K562 (cell line): ENCODE measurements around the gene ADORA3.

Experiments used
- EHMT2 ChIP-seq: fragments of 450-650 bp; IDR thresholded peaks from 2 replicates; pipeline ENCODE4 v1.6.1; 2018; ENCODE audit warnings: antibody characterized with exemption
- MAFG ChIP-seq: fragments of 450-650 bp; conservative IDR thresholded peaks from 2 replicates; pipeline ENCODE4 v1.6.1; 2016; ENCODE audit warnings: missing genetic modification characterization, missing compliant biosample characterization
- TF ChIP-seq, protein P1 (sequence below), 3 experiments: IDR thresholded peaks in 2 of 3; conservative IDR thresholded peaks in 1 of 3; 2 replicates each; pipeline ENCODE4 v1.5.1; 2011 to 2012; ENCODE audit warnings: low read length in 3 of 3, mild to moderate bottlenecking in 3 of 3, control low read depth in 2 of 3, improper control_type of control experiment in 1 of 3, inconsistent platforms in 1 of 3, low read depth in 1 of 3, mixed read lengths in 1 of 3, moderate library complexity in 1 of 3; ENCODE audit not compliant: insufficient read depth in 2 of 3

DNA sequence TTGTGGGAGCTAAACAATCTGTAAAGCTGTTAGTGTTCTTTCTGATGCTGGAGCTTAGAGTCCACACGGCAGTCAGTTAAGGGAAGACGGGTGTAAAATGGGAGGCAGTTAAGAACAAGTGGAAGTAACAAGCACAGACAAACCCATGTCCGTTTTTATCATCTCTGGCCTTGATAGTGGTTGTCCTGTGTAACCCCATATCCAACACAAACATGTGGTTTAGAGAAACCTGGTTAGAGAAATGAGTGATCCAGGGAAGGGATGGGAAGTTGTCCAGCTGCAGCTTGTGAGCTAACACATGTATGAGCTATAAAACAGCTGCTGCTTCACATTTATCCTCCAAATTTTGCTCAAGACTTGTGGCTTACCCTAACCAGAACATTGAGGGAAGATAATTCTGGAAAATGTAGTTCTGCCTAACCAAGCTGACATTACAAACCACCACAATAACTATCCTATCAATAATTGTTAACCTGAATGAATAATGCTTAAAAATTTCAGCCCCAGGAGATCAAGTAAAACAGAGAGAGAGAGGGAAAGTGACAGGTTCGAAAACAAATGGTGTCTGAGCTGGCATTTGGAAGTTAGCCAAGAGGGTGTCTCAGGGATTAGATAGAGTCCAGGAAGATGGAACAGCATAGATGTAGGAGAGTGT lies 40.3 kb downstream of the ADORA3 start:
- TF ChIP-seq EHMT2 (0 out of 2 replicates have a peak, but pooled peaks have one; percentile 10), MAFG (no peak)
- TF ChIP-seq, protein P1, sequence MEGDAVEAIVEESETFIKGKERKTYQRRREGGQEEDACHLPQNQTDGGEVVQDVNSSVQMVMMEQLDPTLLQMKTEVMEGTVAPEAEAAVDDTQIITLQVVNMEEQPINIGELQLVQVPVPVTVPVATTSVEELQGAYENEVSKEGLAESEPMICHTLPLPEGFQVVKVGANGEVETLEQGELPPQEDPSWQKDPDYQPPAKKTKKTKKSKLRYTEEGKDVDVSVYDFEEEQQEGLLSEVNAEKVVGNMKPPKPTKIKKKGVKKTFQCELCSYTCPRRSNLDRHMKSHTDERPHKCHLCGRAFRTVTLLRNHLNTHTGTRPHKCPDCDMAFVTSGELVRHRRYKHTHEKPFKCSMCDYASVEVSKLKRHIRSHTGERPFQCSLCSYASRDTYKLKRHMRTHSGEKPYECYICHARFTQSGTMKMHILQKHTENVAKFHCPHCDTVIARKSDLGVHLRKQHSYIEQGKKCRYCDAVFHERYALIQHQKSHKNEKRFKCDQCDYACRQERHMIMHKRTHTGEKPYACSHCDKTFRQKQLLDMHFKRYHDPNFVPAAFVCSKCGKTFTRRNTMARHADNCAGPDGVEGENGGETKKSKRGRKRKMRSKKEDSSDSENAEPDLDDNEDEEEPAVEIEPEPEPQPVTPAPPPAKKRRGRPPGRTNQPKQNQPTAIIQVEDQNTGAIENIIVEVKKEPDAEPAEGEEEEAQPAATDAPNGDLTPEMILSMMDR (IDR thresholded peaks at IDR 0.05 in 2 of 3, conservative IDR thresholded peaks at IDR 0.05 in 1 of 3; ENCODE audit: insufficient read depth in 2 of 3, low read depth in 1 of 3, low read length in 3 of 3), result no peak
